Hypothalamus (tissue), 51 donors: Measurements from ENCODE around the gene MMP19.

Experiments used
- DNase-seq, 51 donors: peaks; one replicate each; lab custom pipeline; 2025; lab: John Stamatoyannopoulos, UW

The MMP19 gene

DNA sequence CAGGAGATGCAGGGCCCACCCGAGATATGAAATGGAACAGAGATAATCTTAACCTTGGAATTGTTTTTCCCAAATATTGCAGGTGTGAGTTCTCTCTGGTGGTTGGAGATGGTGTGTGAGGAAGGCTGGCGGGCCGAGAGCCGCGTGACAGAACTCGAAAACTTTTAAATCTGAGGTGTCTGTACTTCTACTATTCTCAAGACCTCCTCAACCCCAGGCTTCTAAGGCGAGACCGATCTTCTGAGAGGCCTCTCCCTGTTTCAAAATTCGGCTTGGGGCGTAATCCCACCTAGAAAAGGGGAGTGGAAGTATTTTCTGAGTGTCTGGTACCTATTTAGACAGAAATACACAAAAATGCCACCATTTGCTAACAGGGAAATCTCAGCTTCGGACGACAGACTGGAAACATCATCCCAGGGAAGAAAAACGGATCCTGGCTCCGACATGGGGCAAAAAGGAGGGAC, 25.8 kb downstream of the MMP19 start:
- peak in 2 of 51 donors; percentile 16 to 31 for DNase-seq

DNA sequence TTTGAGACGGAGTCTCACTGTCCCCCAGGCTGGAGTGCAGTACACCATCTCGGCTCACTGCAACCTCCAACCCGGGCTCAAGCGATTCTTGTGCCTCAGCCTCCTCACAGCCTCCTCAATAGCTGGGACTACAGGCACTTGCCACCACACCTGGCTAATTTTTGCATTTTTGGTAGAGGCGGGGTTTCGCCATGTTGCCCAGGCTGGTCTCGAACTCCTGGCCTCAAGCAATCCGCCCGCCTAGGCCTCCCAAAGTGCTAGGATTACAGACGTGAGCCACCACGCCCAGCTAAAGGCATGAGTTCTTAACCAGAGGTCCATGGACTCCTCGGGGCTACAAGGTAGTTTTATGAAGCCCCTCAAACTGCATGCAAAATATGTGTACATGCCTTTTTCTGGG, 27.3 kb downstream of the MMP19 start:
- no peak for DNase-seq

DNA sequence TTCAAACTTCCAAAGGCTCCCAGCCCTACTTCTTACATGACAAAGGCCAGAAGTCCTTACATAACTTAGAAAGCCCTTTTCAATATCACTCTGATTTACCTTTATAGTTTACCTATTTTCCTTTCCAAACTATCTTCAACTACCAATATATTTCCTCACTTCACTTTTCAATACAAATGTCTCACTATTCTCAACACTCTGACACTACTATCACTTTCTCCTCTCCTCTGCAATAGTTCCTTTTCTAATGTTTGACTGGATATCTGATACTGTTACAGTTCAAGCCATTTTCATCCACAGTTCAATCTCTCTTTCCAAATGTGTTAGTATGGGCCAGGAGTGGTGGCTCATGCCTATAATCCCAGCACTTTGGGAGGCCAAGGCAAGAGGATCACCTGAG, 28.5 kb downstream of the MMP19 start:
- no peak for DNase-seq

DNA sequence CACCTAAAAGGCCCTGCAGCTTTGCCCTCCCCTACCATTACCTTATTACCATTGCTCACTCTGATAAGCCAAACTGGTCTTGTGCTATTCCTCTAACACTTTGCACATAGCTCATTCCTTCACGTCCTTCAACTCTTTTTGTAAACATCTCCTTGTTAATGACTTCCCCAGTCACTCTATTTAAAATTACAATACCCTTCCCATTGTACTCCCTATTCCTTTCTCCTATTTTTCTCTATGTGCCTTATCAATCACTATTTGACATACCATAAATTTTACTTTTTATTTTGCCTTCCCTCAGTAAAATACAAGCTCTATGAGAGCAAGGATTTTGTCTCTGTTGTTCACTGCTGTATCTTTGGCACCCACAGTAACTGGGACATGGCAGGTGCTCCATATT, 30.6 kb downstream of the MMP19 start:
- no peak for DNase-seq

DNA sequence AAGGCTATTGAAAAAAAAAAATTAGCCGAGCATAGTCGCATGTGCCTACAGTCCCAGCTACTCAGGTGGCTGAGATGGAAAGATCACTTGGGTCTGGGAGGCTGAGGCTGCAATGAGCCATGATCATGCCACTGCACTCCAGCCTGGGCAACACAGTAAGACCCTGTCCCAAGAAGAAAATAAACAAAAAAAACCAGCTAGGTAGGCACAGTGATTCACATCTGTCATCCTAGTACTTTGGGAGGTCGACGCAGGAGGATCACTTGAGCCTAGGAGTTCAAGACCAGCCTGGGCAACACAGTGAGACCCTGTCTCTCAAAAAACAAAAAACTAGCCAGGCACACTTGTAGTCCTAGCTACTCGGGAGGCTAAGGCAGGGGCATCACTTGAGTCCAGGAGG, 33.5 kb downstream of the MMP19 start:
- no peak for DNase-seq

DNA sequence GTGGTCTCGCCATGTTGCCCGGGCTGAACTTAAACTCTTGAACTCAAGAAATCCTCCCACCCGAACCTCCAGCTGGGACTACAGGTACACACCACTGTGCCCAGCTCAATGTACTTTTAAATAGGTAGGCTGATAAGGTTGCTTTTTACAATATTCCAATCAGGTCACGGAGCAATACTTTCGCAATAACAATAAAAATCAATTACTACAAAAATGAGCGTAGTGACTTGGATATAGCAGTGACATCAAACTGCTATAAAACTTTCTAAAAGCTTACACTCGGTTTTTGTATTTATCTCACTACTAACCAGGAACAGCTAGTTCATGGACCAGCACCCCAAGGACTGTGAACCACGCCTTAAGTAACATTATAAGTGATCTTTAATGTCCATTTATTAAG, 35.8 kb downstream of the MMP19 start:
- DNase-seq: no peak

DNA sequence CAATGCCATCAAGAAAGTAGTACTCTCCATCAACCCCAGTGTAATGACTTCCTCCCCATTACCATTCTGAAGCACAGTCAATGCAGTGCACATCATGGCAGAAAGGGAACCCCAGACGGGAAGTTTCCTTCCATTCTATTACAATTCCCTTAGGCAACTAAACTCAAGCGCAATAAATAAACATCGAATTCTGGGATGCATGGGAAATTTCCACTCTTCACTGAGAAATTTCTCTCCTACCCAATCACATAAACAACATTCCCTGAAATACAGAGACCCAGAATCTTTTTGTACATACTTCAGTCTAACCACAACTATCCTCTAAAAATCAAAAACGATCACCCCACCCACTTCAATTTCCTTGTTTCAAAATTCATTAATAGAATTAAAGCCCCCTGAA, 45.2 kb downstream of the MMP19 start:
- DNase-seq: no peak

DNA sequence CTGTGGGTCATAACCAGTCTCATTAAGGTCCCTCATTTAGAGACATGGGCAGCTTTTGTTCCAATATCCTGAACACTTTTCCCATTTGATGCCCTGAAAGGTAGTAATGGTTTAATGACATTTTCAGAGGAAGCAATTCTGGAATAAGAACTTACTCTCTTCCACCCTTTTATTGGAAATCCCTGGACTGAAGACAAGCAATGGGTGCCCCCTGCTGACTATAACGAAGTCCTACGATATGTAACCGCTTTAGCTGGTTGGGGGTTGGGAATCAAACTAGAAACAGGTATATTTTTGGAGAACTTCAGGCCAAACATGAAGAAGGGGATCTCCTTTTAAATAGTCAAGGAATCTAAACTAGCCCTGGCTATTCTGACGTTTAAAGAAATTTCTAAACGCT, 45.7 kb downstream of the MMP19 start:
- DNase-seq: peak in 13 of 51 donors; percentile 8 to 40 (median 13)

DNA sequence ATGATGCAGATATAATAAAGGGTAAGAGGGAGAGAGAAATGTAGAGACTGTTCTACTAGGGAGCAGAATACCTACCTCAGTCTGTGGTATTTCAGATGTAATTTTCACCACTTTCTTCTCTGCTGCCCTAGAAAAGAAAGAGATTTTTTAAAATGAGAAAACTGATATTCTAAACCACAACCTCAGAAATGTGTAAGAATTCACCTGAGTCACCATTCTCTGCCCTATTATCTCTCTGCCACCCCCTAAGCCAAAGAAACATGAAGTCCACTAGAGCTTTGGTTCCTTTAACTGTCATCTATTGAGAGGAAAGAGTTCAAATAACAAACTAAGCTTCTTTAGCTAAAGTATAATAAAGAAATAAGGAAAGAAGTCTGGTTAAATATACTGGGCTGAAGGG, 46.8 kb downstream of the MMP19 start:
- no peak for DNase-seq

DNA sequence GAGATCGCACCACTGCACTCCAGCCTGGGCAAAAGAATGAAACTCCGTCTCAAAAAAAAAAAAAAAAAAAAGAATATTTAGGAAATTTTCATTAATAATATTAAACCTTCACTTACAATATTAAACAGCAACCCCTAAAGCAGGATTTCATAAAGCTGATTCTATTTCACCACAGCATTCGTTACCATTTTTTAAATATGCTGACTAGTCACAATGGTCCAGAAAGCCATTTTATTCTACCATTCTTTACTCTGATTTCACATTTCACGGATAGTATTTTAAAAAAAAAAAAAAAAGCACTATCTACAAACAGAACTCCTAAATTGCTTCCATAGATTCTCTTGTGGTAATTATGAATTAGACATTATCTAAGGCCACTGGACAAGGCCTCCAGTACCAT, 52.8 kb downstream of the MMP19 start:
- no peak for DNase-seq

DNA sequence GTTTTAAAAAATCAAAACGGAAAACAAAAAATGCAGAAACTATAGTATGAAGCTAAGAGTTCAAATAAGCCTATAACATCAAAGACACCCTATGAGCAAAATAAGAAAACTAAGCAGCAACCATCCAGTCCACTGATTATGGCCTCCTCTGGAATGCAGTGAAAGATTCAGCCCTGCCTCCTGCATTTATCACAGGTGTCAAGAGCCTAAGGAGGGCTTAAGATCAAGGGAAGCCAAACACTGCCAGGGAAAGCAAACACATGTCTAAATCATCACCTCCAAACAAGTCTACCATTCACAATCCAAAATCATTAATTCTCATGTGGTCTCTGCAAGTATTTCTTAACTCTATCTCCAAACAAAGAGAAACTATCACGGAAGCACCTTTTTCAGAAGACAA, 53.6 kb downstream of the MMP19 start:
- no peak for DNase-seq

DNA sequence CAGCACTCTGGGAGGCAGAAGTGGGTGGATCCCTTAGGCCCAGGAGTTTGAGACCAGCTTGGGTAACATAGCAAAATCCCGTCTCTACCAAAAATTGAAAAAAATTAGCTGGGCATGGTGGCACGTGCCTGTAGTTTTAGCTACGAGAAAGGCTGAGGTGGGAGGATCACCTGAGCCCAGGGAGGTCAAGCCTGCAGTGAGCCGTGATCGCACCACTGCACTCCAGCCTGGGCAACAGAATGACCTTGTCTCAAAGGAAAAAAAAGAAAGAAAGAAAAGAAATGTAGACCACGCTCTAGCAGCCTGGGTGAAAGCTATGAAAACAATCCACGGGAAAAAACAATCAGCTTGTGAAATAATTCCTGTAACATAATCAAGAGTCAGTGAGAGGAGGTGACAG, 54.2 kb downstream of the MMP19 start:
- DNase-seq: no peak
